Lower leg skin (tissue), 4 donors: ENCODE measurements around the gene RASEF. TPM values are rescaled to one million over a fixed set of nuclear protein-coding genes. Genes with fewer than 3 reads are reported as not detected.

Experiments used
- DNase-seq, 2 donors: peaks; one replicate each; pipeline ENCODE4 v3.0.0-alpha.2; 2019; ENCODE audit warnings: low spot score in 2 of 2
- H3K4me3 ChIP-seq: fragments of 200-600 bp; sonication (generic); 2 replicates; pipeline ENCODE4 v1.5.1; 2017; ENCODE audit warnings: mild to moderate bottlenecking, low read depth; ENCODE audit not compliant: poor library complexity, severe bottlenecking
- POLR2A ChIP-seq, 2 donors: fragments of 450-650 bp; IDR thresholded peaks; one replicate each; pipeline ENCODE4 v1.6.1; 2016 to 2017; ENCODE audit warnings: antibody characterized with exemption in 2 of 2, mild to moderate bottlenecking in 1 of 2, moderate library complexity in 1 of 2
- WGBS, 2 donors: methylation state at CpG; one replicate each; pipeline ENCODE4 v1.1.5; 2018; 5-methylcytosine and 5-hydroxymethylcytosine counted together
- intact Hi-C: fragments of 100-400 bp; cut with DNase I; formaldehyde crosslinking; loops from one replicate; pipeline ENCODE4 v1.15.0; 2023; ENCODE audit warnings: low total_unique reads
- total RNA-seq, 4 donors: library from RNA; depleted of rRNA; stranded (reverse); fragments of >200 nt; gene quantifications; one replicate each; pipeline ENCODE4 v1.1.0, GENCODE V29; 2016
- TF ChIP-seq, protein P1 (sequence below), 3 donors: fragments of 450-650 bp; IDR thresholded peaks; one replicate each; pipeline ENCODE4 v1.5.1; 2016; ENCODE audit warnings: antibody characterized with exemption in 3 of 3, mild to moderate bottlenecking in 3 of 3, moderate library complexity in 2 of 3

RASEF gene
- total RNA-seq, 4 donors from 2014 or later: 2.7 to 4.8 (median 3.3) TPM

- 90 to 94% methylated on average over 2 of the region's 2 CpGs for WGBS, 2 donors
Observed at GRCh38 chr9:83002329-83002728, 60.6 kb downstream of the RASEF start.

DNA sequence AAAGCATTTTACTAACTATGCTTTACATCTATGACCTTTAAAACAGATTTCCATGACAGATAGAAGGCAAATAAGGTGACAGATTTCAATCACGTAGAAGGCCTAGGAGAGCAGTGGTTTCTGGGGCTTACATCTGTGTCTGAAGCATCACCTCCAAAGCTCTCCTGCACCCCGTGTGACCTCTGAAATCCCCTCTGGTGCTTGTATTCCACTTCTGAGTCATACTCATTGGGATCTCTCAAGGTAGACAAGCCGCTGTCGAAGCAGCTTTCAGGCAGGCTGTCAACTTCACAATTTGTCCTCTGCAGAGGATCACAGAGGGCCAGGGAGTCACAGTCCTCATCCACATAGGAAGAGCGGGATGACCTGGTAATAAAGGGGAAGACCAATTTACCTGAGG is 62.2 kb downstream of the RASEF start:
- 90 to 93% methylated on average over 5 of the region's 5 CpGs for WGBS, 2 donors
- no peak for DNase-seq
- H3K4me3 ChIP-seq: no peak overlapping the region
- TF ChIP-seq, protein P1, sequence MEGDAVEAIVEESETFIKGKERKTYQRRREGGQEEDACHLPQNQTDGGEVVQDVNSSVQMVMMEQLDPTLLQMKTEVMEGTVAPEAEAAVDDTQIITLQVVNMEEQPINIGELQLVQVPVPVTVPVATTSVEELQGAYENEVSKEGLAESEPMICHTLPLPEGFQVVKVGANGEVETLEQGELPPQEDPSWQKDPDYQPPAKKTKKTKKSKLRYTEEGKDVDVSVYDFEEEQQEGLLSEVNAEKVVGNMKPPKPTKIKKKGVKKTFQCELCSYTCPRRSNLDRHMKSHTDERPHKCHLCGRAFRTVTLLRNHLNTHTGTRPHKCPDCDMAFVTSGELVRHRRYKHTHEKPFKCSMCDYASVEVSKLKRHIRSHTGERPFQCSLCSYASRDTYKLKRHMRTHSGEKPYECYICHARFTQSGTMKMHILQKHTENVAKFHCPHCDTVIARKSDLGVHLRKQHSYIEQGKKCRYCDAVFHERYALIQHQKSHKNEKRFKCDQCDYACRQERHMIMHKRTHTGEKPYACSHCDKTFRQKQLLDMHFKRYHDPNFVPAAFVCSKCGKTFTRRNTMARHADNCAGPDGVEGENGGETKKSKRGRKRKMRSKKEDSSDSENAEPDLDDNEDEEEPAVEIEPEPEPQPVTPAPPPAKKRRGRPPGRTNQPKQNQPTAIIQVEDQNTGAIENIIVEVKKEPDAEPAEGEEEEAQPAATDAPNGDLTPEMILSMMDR (IDR thresholded peaks at IDR 0.05): no peak
- no peak for TF ChIP-seq POLR2A (IDR thresholded peaks at IDR 0.05)
- intact Hi-C loops: no loop called here

More at GRCh38 chr9:83002329-83002728, 60.6 kb downstream of the RASEF start:
- H3K4me3 ChIP-seq: no peak overlapping the region
- TF ChIP-seq, protein P1 (IDR thresholded peaks at IDR 0.05): no peak
- no peak for TF ChIP-seq POLR2A (IDR thresholded peaks at IDR 0.05)
- intact Hi-C loops: no loop called here
- DNase-seq: no peak

GRCh38 chr9:82998409-82998808 is 64.5 kb downstream of the RASEF start:
- no peak for DNase-seq
- TF ChIP-seq, protein P1 (IDR thresholded peaks at IDR 0.05): no peak
- 41 to 42% methylated on average over 2 of the region's 2 CpGs for WGBS, 2 donors

DNA sequence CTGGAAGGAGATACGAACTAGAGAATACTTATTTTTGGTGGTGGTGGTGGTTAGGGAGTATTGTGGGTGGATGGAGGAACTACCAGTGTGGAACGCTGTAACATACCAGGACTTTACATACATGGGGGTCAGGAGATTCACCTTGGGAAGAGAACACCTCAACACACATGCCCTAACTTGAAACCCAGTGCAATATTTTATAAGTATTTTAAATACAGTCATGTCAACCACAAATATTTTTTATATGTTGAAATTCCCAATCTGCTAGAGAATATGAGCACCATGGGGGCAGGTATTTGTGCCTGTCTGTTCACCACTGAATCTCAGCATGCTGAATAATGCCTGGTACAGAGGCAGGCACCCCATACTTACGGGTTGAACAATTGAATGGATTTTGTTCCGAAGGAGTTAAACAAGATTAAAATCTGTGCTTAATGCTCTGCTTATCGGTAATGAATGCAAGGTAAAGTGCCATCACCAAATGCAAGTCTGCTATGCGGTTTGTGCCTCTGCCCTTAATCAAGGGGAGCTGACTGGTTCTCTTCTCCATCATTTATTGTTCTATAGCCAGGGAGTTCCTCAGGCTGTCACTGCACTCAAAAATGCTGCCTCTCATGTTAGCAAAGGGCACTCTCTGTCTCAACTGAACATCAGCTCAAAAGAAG is 65.3 kb downstream of the RASEF start:
- intact Hi-C loops: no loop called here
- 78 to 81% methylated on average over 6 of the region's 6 CpGs for WGBS, 2 donors
- H3K4me3 ChIP-seq: no peak overlapping the region
- no peak for TF ChIP-seq POLR2A (IDR thresholded peaks at IDR 0.05)
- TF ChIP-seq, protein P1 (IDR thresholded peaks at IDR 0.05): no peak
- DNase-seq: no peak

More at GRCh38 chr9:82998409-82998808, 64.5 kb downstream of the RASEF start:
- intact Hi-C loops: no loop called here
- H3K4me3 ChIP-seq: no peak overlapping the region

DNA sequence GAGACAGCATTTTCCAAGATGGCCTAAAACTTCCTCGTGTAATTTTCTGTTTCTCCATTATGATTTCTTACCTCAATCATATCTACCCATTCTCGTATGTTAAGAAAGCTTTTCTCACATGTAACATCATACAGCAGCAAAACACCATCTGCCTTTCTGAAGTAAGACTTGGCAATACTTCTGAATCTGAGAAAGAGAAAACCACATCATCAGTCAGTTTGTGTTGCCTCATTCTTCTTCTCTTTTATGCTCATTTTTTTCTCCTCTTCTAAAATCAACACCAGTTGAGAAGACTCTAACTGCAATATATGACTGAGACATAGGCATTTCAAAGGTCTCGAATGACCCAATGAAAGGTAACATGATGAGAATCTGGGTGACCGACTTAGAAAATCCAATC is 66.0 kb downstream of the RASEF start:
- WGBS, 2 donors: 72 to 80% methylated on average over 4 of the region's 4 CpGs
- intact Hi-C loops: no loop called here

More for the DNA sequence above, 66.0 kb downstream of the RASEF start:
- no peak overlapping the region for H3K4me3 ChIP-seq
- DNase-seq: no peak
- TF ChIP-seq, protein P1 (IDR thresholded peaks at IDR 0.05): no peak
- TF ChIP-seq POLR2A (IDR thresholded peaks at IDR 0.05): no peak
